NCI-H1436 treated with DMSO at 0.1 percent for 48 hours (cell line): Measurements from ENCODE around the gene AJAP1.

Experiments
- DNase-seq: peaks from one replicate; lab custom pipeline; 2025; lab: John Stamatoyannopoulos, UW

Gene AJAP1

DNA sequence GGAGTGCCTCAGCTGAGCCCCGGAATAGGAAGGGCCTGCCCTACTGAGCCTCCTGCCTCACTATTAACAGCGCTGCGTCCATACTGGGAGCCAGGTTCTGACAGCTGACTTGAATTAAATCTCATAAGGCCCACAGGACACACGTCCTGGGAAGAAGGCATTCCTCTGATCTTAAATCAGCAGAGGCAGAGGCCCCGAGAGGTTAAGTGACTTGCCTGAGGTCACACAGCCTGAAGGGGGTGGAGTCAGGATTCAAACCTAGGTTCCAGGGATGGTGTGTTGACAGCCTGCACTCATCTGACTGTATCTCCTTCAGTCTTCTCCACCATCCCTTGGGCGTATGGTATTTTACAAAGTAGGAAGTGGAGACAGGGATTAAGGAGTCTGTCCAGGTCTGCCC is 79.8 kb downstream of the AJAP1 start:
- DNase-seq, result no peak

DNA sequence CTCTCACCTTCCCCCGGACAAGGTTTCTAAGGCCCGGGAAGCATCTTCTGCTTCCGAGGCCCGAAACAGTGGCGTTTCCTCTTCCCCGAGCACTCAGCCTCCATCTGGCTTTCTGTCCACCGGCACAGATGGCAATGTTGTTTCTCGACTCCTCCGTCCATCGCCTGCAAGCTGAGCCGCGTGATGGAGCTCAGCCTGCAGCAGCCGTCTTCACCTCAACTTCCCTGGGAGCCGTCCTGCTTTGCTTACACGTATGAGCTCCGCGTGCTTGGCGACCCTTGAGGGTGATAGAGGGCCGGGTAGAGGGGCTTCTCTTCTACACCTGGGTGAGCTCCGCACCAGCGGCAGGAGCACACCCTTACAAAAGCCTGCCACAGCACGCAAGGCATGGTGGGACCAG is 80.4 kb downstream of the AJAP1 start:
- no peak for DNase-seq

DNA sequence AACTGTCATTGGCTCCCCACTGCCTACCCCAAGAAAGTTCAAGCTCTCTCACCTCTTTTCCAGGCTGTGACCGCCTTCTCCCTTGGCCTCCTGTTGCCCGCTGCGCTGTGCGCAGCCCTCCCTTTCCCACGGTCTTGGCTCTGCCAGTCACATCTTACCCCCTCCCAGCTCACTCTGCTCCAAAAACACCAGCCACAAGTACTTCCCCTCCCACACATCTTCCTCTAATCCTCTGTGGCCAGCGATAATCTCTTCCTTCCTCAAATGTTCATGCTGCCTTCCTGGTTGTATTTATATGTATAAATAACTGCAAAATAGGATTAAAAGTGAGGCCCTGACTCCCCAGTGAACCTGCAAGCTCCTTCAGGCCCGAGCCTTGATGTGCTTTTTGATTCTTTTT is 81.8 kb downstream of the AJAP1 start:
- no peak for DNase-seq

DNA sequence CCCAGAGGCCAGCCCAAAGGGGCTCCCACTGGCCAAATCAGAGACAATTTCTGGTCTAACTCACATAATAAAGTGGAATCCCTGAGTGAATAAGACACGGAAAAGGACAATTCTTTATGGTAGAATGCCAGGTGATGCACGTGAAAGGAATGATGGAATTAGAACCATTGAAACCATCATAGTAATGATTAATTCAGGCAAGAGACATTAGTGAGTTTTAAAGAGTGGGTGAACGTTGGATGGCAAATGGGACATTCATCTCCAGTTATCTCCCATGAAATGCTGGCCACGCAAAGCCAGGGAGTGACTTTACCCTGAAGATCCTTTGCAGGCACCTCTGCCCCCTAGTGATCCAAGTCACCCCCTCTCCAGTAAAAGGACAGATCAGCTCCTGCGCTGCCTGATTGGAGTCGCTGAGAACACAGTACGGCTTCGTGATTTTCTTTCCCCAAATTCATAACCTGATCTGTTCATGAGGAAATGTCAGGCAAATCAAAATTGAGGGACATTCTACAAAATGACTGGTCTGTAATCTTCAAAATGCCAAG is 87.5 kb downstream of the AJAP1 start:
- no peak for DNase-seq

DNA sequence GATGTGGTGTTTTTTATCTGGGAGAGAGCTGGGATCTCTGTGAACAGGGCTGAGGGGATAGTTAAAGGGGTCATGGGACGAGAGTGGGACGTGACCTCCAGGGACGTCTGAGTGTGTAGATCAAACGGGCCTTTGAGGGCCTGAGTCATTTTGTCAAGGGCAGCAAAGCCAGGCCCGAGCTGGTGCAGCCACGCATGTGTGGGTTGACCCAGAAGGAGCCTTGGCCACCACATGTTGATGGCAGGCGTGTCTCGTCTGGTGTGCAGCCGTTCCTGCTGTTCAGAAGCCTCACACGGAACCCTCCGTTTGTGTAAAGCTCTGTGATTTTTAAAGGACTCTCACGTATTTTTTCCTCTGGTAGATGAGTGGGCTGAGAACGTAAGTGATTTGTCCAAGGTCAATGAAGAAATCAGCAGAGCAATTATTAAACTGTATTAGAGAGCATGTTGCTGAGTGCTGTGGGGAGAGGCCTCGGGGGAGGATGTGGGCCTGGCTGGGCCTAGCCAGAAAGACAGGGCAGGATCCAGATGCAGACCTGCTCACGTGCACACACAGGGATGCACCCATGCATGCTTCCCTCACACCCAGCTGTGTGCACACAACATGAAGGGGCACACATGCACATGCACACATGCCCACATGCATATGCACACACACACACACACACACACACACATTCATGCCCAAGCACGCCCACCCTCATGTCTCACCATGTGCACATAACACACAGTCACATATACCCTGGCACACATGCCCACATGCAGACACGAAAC is 89.8 kb downstream of the AJAP1 start:
- no peak for DNase-seq

DNA sequence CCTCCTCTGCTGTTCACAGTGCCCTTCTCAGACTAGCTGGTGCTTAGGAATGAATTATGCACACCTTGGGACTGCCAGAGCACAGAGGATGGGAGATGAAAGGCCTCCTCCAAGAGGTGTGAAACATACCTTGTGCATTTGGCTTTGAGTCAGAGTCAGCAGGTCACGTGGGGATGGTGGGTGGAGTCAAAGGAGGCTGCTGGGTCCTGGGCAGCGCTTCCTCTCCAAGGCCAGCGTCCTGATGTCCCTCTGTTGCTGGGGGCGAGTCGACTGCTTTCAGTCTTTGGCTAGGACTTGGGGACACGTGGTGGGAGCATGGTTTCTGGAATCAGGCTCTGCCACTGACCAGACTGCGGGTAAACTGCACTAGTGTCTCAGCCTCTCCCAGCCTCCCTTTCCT is 91.2 kb downstream of the AJAP1 start:
- DNase-seq, result no peak

DNA sequence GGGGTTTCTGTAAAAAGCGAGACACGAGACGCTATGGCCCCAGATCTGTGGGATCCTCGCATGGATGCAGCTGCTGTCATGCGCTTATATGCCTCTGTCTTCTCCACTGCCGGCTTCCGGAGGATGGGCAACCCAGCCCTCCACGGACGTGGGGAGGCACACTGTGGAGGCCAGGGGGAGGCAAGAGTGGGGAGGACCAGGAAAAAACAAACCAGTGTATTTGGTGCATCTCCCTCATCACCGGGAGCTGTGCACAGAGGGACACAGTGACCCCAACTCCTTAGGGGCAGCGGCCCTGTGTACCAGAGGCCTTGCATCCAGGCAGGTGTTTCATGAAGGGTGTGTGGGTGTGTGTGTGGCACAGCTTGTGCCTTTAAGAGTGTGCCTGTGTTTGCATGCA is 95.0 kb downstream of the AJAP1 start:
- DNase-seq, result no peak

DNA sequence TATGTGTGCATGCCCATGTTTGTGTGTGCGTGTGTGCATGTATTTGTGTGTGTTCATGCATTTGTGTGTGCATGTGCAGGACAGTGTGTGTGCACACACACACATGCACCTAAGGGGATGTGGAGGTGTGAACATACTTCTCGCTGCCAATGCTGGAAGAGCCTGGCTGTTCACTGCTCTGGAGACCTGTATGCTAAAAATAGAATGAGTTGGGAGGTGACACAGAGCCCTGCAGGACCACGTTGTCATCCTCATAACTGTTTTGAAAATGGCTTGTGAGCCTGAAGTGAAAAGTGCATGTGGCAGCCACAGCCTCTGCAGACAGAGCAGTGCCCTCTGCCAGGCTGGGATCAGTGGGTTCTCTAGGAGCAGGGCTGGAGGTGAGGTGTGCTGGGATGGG is 95.8 kb downstream of the AJAP1 start:
- DNase-seq, result no peak

DNA sequence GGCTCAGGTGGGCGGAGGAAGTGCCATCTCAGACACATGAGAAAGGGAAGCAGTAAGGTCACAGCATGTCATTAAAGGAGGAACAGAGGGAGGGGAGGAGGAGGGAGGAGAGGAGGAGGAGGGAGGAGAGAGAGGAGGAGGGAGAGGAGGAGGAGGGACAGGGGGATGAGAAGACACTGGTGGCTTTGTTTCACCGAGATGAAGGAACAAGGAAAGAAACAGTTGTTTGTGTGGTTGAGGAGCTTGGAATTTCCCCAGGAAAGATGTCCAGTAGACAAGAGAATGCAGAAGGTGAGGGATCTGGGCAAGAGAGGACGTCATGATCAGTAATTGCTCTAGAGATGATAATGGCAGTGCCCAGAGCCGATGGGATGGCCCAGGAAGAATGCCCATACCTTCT is 97.7 kb downstream of the AJAP1 start:
- no peak for DNase-seq

DNA sequence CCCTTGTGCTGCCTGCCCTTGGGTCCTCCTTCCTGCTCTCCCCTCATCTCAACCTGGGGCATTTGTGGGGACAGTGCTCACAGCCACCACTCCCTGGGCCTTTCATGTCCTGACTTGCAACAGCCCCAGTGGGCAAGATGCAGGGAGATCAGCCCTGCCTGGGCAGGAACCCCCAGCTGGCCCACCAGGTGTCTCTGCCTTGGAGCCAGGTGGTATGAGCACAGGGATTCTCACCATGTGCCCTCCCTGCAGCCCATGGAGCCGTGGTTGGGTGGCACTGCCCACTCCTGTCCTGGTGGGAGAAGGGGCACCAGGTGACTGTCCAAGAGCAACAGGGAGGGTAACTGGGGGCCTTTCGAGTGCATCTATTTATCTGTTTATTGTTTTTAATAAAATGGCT is 100.4 kb downstream of the AJAP1 start:
- no peak for DNase-seq

DNA sequence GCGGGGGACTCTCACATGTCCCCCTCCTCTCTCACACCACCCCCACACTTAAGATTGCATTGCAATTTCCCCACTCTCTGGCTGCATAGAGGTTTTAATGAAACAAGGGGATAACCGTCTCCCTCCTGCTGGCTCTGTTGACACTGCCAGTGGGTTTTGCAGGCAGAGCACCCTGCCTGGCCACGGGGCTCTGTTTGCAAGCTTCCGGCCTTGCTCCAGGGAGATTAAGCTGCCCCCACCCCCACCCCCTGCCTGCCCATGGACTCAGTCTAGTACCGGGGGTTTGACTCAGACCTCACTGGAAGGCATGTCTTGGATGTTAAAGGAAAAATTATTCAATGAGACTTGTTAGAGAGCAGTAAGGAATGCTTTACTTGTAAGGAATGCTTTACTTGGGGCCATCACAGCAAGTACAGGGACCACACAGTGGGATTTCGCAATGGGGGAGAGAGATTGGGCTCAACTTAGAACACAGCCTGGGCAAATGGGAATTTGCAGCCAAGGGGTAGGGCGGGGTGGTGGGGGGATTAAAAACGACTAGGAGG is 101.0 kb downstream of the AJAP1 start:
- no peak for DNase-seq

DNA sequence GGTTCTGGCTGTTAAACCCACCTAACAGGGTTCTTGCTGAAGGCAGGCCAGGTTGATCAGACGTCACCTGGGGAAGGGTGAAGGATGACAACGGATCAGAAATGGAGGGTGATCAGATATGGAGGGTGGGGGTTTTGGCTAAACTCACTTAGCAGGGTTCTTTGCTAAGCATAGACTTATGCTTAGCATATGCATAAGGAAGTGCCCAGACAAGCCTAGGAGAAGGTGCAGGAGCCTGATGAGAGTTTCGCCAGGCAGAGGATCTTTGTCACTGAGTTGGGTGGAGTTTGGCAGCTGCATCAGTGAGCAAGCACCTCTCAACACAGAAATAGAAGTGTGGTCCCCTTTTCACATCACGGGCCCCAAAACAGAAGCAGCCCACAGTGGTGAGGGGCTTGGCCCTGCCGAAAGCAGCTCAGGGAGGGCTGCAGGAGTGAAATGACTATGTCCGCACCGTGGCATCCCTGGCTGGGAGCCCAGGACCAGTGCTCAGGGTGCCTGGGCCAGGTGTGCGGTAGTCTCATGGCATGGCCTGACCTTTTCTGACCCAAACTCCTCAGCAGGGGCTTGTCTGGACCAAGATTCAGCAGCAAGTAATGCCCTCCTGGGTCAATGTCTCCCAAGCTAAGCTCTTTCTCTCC is 101.6 kb downstream of the AJAP1 start:
- DNase-seq, result no peak

DNA sequence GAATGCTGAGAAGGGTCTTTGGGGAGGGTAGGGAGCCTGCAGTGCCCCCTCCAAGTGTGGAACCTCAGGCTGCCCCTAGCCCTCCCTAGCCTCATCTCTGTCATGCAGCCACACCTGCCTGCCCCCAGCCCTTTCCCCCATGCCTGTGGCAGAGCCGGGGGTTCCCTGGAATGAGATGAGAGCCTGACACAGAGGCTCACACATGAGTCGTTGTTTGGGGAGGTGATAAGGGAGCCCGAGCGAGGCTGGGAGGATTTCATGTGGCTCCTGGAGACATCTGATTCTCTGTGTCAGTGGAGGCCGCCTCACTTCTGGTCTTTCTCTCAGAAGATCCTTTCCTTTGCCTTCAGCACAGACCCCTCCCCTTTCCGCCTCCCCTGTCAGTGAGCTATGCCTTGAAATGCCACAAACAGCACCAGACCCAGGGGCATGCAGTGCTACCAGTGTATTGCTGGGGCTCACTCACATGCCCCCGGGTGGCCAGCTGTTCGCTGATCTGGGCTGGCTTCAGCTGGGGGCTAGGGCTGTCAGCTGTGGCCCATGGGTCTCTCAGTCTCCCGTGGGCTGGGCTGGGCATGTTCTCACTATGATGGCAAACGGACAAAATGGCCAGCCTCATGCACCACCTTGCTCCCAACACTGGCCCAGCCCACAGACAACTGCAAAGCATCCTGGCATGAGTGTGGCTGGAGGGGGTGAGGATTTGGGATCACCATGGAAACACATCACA is 102.6 kb downstream of the AJAP1 start:
- DNase-seq, result no peak

DNA sequence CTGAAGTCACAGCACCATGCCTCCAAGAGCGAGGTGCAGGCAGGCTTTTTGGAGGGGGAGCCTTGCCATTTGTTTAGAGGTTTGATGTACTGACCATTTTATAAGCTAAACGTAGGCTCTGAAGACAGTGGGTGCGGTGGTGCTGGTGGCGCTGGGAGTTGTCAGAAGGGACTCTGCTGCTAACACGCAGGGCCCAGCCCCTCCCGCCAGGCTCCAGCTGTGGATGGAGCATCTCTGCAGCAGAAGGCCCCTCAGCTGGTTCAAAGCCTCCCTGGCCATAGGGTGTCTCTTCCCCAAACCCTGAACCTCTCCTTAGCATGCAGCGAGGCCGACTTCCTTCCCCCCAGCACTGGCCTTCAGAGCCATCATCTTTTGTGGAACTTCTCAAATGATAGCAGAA is 105.3 kb downstream of the AJAP1 start:
- no peak for DNase-seq

DNA sequence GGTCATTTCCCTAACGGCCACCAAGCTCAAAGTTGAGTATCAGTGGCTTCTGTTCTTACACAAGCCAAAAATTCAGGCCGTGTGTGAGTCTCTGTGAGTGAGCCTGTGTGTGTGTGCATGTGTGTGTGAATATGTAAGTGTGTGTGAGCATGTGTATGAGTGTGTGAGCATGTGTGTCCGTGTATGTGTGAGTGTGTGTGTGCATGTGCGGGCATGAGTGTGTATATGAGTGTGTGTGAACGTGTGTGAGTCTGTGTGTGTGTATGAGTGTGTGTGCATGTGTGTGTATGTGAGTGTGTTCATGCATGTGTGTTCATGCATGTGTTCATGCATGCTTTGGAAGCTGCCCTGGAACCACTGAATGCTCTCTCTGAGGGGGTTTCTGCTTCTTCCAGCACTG is 105.7 kb downstream of the AJAP1 start:
- DNase-seq, result no peak

DNA sequence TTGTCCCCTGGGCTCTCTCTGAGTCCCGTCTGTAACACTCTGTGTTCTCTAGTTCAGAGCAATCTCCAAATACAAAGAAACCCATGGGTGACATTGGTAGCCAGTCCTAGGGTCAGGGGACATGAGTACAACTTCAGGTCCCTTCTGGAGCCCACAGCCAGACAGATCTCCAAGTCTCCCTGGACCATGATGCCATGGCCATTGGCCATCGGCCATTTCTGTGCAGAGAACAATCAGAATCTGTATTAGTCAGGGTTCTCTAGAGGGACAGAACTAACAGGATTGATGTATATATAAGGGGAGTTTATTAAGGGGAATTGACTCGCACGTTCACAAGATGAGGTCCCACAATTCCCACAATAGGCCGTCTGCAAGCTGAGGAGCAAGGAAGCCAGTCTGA is 106.9 kb downstream of the AJAP1 start:
- DNase-seq, result no peak

DNA sequence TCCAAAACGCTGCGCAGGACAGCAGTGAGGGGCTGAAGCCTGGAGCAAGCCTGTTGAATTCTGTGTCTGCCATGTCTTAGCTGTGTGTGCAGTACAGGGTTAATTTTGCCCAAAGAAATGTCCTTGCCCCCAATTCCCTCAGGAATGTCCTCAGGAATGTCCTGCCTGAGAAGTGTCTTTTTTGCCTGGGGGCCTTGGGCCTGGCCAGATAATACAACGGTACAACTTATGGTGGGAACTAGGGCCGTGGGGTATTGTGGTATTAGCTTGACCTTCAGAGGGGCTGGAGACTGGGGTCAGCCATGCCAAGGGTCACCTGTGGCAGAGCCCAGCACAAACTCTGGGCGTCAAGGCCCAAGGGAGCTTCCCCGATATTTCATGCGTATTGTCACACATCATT is 107.7 kb downstream of the AJAP1 start:
- DNase-seq, result no peak

DNA sequence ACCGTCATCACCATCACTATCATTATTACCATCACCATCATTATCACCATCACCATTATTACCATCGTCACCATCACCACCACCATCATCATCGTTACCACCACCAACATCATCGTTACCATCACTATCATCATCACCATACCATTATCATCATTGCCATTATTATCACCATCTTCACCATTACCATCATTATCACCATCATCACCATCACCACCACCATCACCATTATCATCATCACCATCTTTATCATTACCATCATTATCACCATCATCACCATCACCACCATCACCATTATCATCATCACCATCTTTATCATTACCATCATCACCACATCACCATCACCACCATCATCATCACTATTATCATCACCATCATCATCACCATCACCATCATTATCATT is 112.9 kb downstream of the AJAP1 start:
- DNase-seq, result no peak

DNA sequence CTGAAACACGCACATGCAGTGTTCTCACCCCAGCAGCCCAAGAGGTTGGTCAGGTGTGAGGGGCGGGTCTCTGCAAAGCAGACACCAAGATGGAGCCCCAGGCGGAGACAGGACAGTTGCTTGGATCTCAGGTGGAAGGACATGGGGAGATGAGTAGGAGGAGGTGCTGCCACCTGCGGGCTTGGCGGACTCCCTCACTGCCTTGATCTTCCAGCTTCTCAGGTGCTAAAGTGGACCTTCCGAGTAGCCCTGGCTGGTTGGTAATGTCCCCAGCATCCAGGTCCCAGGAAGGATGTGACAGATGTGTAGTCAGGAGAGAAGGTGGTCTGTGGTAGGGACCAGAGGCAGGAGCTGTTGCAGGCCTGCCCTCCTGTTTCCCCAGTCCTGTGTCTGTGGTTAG is 114.1 kb downstream of the AJAP1 start:
- no peak for DNase-seq

DNA sequence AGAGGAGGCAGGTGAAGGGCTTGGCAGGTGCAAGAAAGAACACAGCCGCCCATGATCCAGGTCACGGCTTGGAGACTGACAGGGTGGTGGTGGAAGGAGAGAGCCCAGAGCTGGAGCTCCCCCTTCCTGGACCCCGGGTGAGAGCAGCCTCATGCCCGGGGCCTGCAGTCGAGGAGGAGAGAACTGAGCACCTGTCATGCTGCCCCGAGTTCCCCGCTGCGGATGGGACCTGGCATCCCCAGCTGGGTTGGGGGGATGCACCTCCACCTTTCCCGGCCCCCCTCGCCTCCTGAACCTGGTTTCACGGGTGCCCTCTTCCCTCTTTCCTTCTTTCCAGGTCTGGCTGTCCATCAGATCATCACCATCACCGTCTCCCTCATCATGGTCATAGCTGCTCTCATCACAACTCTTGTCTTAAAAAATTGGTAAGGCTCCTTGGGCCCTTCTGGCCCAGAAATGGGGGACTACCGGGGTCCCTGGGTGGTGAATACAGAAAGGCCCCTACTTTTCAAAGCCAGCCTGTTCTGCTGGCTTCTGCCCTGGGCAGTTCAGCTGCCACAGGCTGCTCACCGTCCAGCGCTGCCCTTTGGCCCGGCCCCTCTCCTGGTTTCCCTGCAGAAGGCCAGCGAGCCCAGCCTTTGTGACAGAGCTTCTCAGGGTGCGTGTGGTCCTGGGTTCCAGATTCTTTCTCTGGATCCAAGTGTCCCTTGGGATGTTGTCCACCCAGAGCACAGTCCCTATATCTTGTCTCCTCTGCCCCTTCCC is 115.3 kb downstream of the AJAP1 start:
- DNase-seq, result no peak

DNA sequence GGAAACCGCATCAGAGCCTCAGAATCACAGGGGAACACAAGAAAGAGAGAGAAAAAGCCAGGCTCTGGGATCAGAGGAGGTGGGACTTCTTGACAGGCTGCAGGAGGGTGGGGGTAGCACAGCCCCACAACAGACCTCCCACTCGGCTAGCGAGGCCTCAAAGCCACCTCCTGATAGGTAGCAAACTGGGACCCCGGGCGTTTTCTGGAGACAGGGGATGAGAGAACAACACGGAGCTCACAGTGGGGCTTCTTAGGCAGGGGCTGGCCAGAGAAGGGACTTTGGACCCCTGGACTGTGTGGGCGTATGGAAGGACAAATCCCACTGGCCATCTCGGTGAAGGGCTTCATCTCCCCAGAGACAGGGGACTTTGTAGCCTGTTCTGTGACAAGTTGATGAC is 116.3 kb downstream of the AJAP1 start:
- no peak for DNase-seq

DNA sequence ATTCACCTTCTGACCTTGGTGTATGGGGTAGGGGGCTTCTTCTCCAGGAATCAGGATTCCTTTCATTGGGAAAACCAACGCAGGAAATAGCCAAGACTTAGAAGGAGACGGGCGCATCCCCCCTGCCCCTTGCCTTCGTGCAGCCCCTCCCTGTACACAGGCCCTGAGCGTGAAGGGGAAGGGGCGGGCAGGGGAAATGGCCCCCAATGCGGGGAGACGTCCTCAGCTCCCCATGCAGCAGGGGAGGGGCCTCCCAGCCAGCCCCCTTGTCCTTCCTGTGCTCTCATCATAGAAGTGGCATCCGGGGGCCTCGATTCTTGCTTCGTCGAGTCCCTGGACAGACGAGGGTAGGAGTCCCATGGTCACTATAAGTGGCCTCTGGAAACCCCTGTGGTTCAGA is 116.9 kb downstream of the AJAP1 start:
- no peak for DNase-seq
